Endothelial cell (in vitro differentiated cells): Measurements from ENCODE around the gene PCNX2. TPM values are rescaled to one million over a fixed set of nuclear protein-coding genes. Genes with fewer than 3 reads are reported as not detected.

ENCODE experiments used
- DNase-seq: peaks from one replicate; pipeline ENCODE4 v3.0.0; 2021; ENCODE audit warnings: low spot score
- H3K27ac Mint-ChIP-seq: one replicate; pipeline ENCODE4 v1.8.0; 2021; ENCODE audit warnings: mixed read lengths, inconsistent platforms; ENCODE audit not compliant: unreplicated experiment
- H3K27me3 Mint-ChIP-seq: one replicate; pipeline ENCODE4 v1.8.0; 2021; ENCODE audit warnings: mild to moderate bottlenecking, moderate library complexity, mixed read lengths, inconsistent platforms; ENCODE audit not compliant: unreplicated experiment
- H3K36me3 Mint-ChIP-seq: one replicate; pipeline ENCODE4 v1.8.0; 2021; ENCODE audit warnings: mild to moderate bottlenecking, low read depth, mixed read lengths, inconsistent platforms; ENCODE audit not compliant: unreplicated experiment
- H3K4me1 Mint-ChIP-seq: one replicate; pipeline ENCODE4 v1.8.0; 2021; ENCODE audit warnings: mild to moderate bottlenecking, mixed read lengths, inconsistent platforms; ENCODE audit not compliant: unreplicated experiment
- H3K4me3 Mint-ChIP-seq: one replicate; pipeline ENCODE4 v1.8.0; 2021; ENCODE audit warnings: mild to moderate bottlenecking, mixed read lengths, inconsistent platforms; ENCODE audit not compliant: unreplicated experiment
- H3K9me3 Mint-ChIP-seq: one replicate; pipeline ENCODE4 v1.8.0; 2021; ENCODE audit warnings: mixed read lengths, inconsistent platforms; ENCODE audit not compliant: unreplicated experiment
- total RNA-seq: library from RNA; stranded (reverse); fragmentation: NEBNext Ultra II Directional; extraction: Animal tissue kit (Norgen Biotek cat#: 25700); gene quantifications from one replicate; pipeline ENCODE4 v1.2.1, GENCODE V29; 2021; ENCODE audit not compliant: unreplicated experiment
- TF ChIP-seq, protein P1 (sequence below): fragments of 200-600 bp; sonication (generic); IDR thresholded peaks from one replicate; pipeline ENCODE4 v1.5.0; 2021; ENCODE audit warnings: antibody characterized with exemption; ENCODE audit not compliant: unreplicated experiment

The PCNX2 gene
- total RNA-seq, 1 donor from 2014 or later: 24.0 TPM

DNA sequence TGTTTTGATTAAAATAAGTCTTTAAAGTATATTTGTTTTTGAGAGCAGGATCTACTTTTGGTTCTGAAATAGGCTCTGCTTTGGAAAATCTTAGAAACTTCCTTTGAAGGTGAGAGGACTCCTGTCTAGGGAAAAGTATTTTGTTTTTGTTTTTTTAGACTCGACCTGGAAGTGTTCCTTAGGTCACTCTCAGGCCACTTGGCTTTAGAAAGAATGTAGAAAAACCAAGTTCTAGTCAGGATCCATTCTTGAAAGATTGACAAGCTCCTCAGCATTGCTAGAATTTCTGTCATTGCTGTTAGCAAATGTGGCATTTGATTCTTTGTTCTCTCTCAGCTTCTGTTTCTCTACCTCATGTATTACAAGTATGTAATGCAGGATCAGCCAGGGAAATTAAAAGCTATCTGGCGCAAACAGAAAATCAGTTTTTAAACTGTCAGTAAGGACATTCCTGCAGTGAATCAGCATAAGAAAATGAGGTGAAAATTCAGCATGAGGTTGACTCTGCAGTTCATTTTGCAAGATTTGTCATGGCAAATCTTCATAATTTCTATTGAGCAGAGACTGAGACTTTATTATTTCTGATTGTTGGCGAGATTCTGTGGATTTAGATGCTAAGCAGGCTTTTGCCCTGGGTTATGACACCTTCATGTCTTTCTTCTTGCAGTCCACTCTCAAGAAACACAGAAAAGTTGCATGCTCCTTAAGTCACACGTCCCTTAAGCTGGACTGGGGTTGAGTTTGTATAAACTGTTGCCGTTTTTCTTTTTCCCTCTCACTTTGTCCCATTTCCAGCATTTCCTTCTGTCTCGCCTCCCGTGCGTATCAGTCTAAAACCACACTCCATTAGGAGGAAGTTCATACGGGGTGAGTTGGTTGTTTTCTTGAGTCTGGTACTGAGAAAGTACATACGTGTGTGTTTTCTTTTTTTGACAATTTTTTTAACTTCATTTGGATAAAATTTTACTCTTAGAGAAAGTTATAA, 332.5 kb downstream of the PCNX2 start:
- peaks cover 20% of the 10 kb centered on the region for H3K36me3 Mint-ChIP-seq
- H3K27me3 Mint-ChIP-seq: no peaks in the 10 kb centered on the region

GRCh38 chr1:232958067-232958466, 337.5 kb downstream of the PCNX2 start:
- DNase-seq: no peak
- no peak overlapping the region for H3K27ac Mint-ChIP-seq
- TF ChIP-seq, protein P1, sequence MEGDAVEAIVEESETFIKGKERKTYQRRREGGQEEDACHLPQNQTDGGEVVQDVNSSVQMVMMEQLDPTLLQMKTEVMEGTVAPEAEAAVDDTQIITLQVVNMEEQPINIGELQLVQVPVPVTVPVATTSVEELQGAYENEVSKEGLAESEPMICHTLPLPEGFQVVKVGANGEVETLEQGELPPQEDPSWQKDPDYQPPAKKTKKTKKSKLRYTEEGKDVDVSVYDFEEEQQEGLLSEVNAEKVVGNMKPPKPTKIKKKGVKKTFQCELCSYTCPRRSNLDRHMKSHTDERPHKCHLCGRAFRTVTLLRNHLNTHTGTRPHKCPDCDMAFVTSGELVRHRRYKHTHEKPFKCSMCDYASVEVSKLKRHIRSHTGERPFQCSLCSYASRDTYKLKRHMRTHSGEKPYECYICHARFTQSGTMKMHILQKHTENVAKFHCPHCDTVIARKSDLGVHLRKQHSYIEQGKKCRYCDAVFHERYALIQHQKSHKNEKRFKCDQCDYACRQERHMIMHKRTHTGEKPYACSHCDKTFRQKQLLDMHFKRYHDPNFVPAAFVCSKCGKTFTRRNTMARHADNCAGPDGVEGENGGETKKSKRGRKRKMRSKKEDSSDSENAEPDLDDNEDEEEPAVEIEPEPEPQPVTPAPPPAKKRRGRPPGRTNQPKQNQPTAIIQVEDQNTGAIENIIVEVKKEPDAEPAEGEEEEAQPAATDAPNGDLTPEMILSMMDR: no peak
- H3K27me3 Mint-ChIP-seq: no peaks in the 10 kb centered on the region
- peak overlapping the region; percentile 77 for H3K4me3 Mint-ChIP-seq
- peaks cover 27% of the 10 kb centered on the region for H3K4me1 Mint-ChIP-seq
- peaks cover 5% of the 10 kb centered on the region for H3K9me3 Mint-ChIP-seq
- peaks cover 33% of the 10 kb centered on the region for H3K36me3 Mint-ChIP-seq

More for the DNA sequence above, 332.5 kb downstream of the PCNX2 start:
- H3K4me3 Mint-ChIP-seq: no peak overlapping the region
- H3K27ac Mint-ChIP-seq: peak overlapping the region; percentile 48
- H3K9me3 Mint-ChIP-seq: peaks cover 5% of the 10 kb centered on the region
- no peak for DNase-seq
- TF ChIP-seq, protein P1: no peak
- H3K4me1 Mint-ChIP-seq: peaks cover 14% of the 10 kb centered on the region

- Mint-ChIP-seq H3K4me3 (no peak overlapping the region), H3K4me1 (peaks cover 38% of the 10 kb centered on the region), H3K36me3 (peaks cover 37% of the 10 kb centered on the region), H3K9me3 (peaks cover 5% of the 10 kb centered on the region), H3K27me3 (no peaks in the 10 kb centered on the region), H3K27ac (no peak overlapping the region)
- DNase-seq: no peak
- TF ChIP-seq, protein P1: no peak
Observed at GRCh38 chr1:232956081-232956480, 339.4 kb downstream of the PCNX2 start.

DNA sequence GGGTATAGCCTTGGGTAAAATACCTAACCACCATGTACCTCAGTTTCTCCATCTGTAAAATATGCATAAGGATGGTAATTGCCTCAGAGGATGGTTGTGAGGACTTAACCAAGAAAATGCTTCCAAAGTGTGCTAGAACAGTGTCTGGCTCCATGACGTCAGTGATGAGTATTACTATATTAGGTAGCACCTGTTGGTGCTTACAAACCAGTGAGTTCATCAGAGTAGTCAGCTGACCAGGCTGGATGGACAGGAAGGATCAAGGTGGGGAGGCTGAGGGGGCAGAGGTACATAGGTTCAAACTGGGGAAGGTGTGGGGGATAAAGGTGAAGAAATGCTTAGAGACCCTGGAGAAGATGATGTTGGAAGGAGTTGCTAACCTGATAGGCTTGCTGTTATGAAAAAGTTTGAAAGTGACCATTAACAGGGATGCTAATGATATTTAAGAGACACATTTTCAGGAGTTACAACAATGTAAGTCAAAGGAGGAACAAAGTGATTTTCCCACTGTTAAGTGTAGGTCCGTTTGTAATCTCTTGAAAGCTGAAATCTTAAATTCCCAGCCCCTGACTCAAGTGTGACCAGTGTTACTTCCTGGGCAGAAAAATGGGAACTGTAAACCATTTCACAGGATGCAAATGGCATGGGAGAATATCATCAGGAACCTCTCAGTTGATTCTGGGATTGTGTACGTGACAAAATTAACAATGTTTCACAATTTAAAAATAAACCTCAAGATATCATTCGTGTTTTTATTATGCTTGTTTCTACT, 340.7 kb downstream of the PCNX2 start:
- Mint-ChIP-seq H3K27ac (no peak overlapping the region), H3K9me3 (peaks cover 5% of the 10 kb centered on the region), H3K36me3 (peaks cover 37% of the 10 kb centered on the region), H3K4me3 (no peak overlapping the region), H3K4me1 (peaks cover 46% of the 10 kb centered on the region), H3K27me3 (no peaks in the 10 kb centered on the region)
- no peak for DNase-seq
- TF ChIP-seq, protein P1: no peak
